Upper lobe of left lung (tissue), 4 donors: ENCODE results near the gene GRK7.

Experiments used
- EP300 ChIP-seq, 4 donors: sonication (generic); formaldehyde crosslinking; IDR thresholded peaks; one replicate each; pipeline ENCODE4 v1.5.1; 2017; ENCODE audit warnings: antibody characterized with exemption in 4 of 4, control low read depth in 2 of 4
- POLR2A ChIP-seq, 4 donors: fragments of 450-650 bp; IDR thresholded peaks; one replicate each; pipeline ENCODE4 v1.5.1; 2016 to 2017; ENCODE audit warnings: antibody characterized with exemption in 4 of 4, mild to moderate bottlenecking in 2 of 4
- POLR2AphosphoS5 ChIP-seq, 2 donors: sonication (generic); formaldehyde crosslinking; IDR thresholded peaks; one replicate each; pipeline ENCODE4 v1.5.1; 2017; ENCODE audit warnings: antibody characterized with exemption in 2 of 2
- TF ChIP-seq, protein P1 (sequence below), 6 experiments: fragments of 450-650 bp in 4 of 6; fragments of 200-600 bp in 2 of 6; sonication (generic) in 2 of 6; IDR thresholded peaks; one replicate each; pipeline ENCODE4 v1.5.1; 2016 to 2019; ENCODE audit warnings: antibody characterized with exemption in 6 of 6

DNA sequence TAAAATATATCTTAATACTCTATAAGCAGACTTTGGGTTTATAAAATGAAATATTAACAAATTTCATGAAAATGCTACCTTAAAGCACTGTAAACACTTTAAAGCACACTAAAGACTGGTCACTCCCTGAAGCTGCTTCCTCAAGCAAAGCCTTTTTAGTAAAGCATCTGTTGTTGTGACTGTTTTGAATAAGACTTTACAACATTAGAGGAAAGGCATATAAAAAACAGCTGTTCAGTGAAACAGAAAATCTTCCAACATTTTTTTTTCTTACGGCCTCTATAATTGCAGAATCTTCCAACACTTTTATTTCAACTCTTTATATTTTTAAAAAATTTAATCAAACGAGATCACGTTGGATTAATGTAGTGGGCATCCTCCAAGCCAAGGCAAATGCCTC is 48.1 kb downstream of the GRK7 start:
- TF ChIP-seq EP300 (IDR thresholded peaks at IDR 0.05) (no peak), POLR2AphosphoS5 (IDR thresholded peaks at IDR 0.05) (no peak), POLR2A (IDR thresholded peaks at IDR 0.05) (no peak)
- TF ChIP-seq, protein P1, sequence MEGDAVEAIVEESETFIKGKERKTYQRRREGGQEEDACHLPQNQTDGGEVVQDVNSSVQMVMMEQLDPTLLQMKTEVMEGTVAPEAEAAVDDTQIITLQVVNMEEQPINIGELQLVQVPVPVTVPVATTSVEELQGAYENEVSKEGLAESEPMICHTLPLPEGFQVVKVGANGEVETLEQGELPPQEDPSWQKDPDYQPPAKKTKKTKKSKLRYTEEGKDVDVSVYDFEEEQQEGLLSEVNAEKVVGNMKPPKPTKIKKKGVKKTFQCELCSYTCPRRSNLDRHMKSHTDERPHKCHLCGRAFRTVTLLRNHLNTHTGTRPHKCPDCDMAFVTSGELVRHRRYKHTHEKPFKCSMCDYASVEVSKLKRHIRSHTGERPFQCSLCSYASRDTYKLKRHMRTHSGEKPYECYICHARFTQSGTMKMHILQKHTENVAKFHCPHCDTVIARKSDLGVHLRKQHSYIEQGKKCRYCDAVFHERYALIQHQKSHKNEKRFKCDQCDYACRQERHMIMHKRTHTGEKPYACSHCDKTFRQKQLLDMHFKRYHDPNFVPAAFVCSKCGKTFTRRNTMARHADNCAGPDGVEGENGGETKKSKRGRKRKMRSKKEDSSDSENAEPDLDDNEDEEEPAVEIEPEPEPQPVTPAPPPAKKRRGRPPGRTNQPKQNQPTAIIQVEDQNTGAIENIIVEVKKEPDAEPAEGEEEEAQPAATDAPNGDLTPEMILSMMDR (IDR thresholded peaks at IDR 0.05), result no peak
